KMS-11 (cell line): ENCODE measurements around the gene MMP25.
A peak's percentile ranks its signal among the peaks of the same experiment; 100 is the strongest.

Experiments
- H2AFZ ChIP-seq: fragments of 200-600 bp; sonication (generic); 2 replicates; pipeline ENCODE4 v1.6.1; 2016; ENCODE audit warnings: antibody characterized with exemption, mixed run types, low read depth
- H3K27ac ChIP-seq: fragments of 200-600 bp; sonication (generic); 2 replicates; pipeline ENCODE4 v1.6.1; 2016; ENCODE audit warnings: mild to moderate bottlenecking, mixed run types
- H3K27me3 ChIP-seq: fragments of 200-600 bp; sonication (generic); 2 replicates; pipeline ENCODE4 v1.6.1; 2017; ENCODE audit warnings: mild to moderate bottlenecking, low read depth, mixed run types, moderate library complexity; ENCODE audit not compliant: insufficient read depth
- H3K36me3 ChIP-seq: fragments of 200-600 bp; sonication (generic); 2 replicates; pipeline ENCODE4 v1.6.1; 2017; ENCODE audit warnings: mild to moderate bottlenecking, mixed run types; ENCODE audit not compliant: insufficient read depth
- H3K4me1 ChIP-seq: fragments of 200-600 bp; sonication (generic); 2 replicates; pipeline ENCODE4 v1.6.1; 2016; ENCODE audit warnings: mild to moderate bottlenecking, low read depth, mixed run types; ENCODE audit not compliant: poor library complexity, severe bottlenecking
- H3K4me2 ChIP-seq: fragments of 200-600 bp; sonication (generic); 2 replicates; pipeline ENCODE4 v1.7.0; 2016; ENCODE audit warnings: mild to moderate bottlenecking, mixed run types
- H3K4me3 ChIP-seq: fragments of 200-600 bp; sonication (generic); IDR thresholded peaks from 2 replicates; pipeline ENCODE4 v1.6.1; 2017; ENCODE audit warnings: low read depth, low read length, mixed read lengths; ENCODE audit not compliant: insufficient read depth
- H3K79me2 ChIP-seq: fragments of 200-600 bp; sonication (generic); 2 replicates; pipeline ENCODE4 v1.6.1; 2016; ENCODE audit warnings: low read depth, mixed run types; ENCODE audit not compliant: insufficient read depth
- H3K9ac ChIP-seq: fragments of 200-600 bp; sonication (generic); 2 replicates; pipeline ENCODE4 v1.6.1; 2016; ENCODE audit warnings: mild to moderate bottlenecking, mixed run types
- H4K20me1 ChIP-seq: fragments of 200-600 bp; sonication (generic); 2 replicates; pipeline ENCODE4 v1.6.1; 2016; ENCODE audit warnings: mild to moderate bottlenecking, mixed run types; ENCODE audit not compliant: insufficient read depth
- CTCF ChIP-seq: fragments of 200-600 bp; sonication (generic); conservative IDR thresholded peaks from 2 replicates; pipeline ENCODE4 v1.6.1; 2017; ENCODE audit warnings: low read depth, mild to moderate bottlenecking, antibody characterized with exemption, low read length, moderate library complexity, mixed read lengths

The MMP25 gene

DNA sequence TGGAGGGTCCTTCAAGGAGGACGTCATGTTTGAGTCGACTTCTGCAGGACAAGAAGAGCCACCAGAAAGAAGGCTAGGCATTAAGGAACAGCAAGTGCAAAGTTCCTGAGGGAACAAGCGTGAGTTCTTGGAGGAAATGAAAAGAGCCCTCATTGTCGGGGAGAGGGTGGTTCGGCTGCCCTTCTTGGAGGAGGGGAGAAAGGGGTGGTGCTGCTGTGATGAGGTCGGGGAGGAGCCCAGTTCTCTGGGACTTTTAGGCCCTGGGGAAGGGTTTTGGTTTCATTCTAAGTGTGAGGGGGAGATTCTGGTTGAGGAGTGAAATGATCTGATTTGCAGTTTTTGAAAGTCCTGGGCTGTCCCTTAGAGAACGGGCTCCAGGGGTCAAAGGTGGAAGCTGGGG lies 13.7 kb upstream of the MMP25 start:
- Histone ChIP-seq H4K20me1 (no peaks in the 10 kb centered on the region), H3K27ac (no peak overlapping the region), H2AFZ (no peak overlapping the region), H3K27me3 (peaks cover 90% of the 10 kb centered on the region), H3K9ac (no peak overlapping the region), H3K79me2 (no peaks in the 10 kb centered on the region), H3K4me2 (peak overlapping the region; percentile 63), H3K4me1 (peaks cover 24% of the 10 kb centered on the region), H3K36me3 (no peaks in the 10 kb centered on the region), H3K4me3 (no peak overlapping the region)
- no peak for TF ChIP-seq CTCF

DNA sequence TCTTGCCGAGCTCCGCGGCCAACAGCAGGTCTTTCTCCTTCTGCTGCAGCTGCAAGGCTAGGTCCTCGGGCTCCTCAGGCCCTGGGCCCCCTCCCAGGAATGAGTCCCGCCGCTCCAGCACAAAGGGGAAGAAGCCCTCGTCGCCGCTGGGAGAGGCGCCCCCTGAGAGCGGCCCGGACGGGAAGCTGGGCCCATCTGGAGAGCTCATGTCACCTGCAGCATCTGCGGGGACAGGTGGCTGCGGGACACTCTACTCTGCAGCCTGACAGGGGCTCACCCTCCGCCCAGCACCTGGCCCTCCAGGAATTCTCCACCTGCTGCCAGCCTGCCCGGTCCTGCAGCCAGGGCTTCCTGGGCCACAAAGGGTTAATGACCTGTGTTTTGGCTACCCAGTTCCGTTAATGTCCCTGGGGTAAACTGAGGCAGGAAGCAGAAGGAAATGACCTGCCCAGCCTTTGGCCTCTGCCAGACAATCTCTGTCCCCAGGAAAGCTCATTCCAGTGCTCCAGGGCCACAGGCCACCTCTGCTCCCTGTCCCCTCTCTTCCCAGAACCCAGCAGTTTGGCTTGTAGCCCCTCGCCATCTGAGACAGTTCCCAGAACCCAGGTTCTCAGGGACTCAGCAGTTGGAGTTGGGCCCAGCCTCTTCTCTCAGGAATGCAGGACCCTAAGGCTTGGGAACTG lies 10.9 kb upstream of the MMP25 start:
- no peak overlapping the region for H2AFZ ChIP-seq
- no peak overlapping the region for H3K4me3 ChIP-seq
- no peak overlapping the region; the same call in 1 of the 2 replicates for H3K4me2 ChIP-seq
- H3K4me1 ChIP-seq: peaks cover 21% of the 10 kb centered on the region
- H3K27me3 ChIP-seq: peaks cover 97% of the 10 kb centered on the region
- H3K36me3 ChIP-seq: no peaks in the 10 kb centered on the region
- H3K79me2 ChIP-seq: no peaks in the 10 kb centered on the region
- TF ChIP-seq CTCF: no peak
- no peak overlapping the region for H3K9ac ChIP-seq
- H3K27ac ChIP-seq: no peak overlapping the region
- no peaks in the 10 kb centered on the region for H4K20me1 ChIP-seq

GRCh38 chr16:3035972-3036725 lies 10.2 kb upstream of the MMP25 start:
- no peaks in the 10 kb centered on the region for H3K79me2 ChIP-seq
- no peak overlapping the region for H3K9ac ChIP-seq

GRCh38 chr16:3036726-3037315 lies 9.5 kb upstream of the MMP25 start, which contains the start of gene BICDL2:
TSS of gene BICDL2 (minus strand) at chr16:3036944. CDS start at chr16:3035496, 1,448 bp downstream.
- no peaks in the 10 kb centered on the region for H3K36me3 ChIP-seq
- no peak within 1 kb of the TSS for H2AFZ ChIP-seq
- H4K20me1 ChIP-seq: no peaks in the 10 kb centered on the region
- H3K27me3 ChIP-seq: peaks cover 92% of the 10 kb centered on the region
- H3K4me3 ChIP-seq: no peak within 1 kb of the TSS
- H3K9ac ChIP-seq: no peak within 1 kb of the TSS
- peaks cover 21% of the 10 kb centered on the region for H3K4me1 ChIP-seq
- TF ChIP-seq CTCF: no peak
- H3K27ac ChIP-seq: no peak within 1 kb of the TSS
- peak within 1 kb of the TSS; percentile 27; the same call in 1 of the 2 replicates for H3K4me2 ChIP-seq
- no peaks in the 10 kb centered on the region for H3K79me2 ChIP-seq

More at GRCh38 chr16:3035972-3036725, 10.2 kb upstream of the MMP25 start:
- Histone ChIP-seq H3K4me1 (peaks cover 21% of the 10 kb centered on the region), H3K27me3 (peaks cover 97% of the 10 kb centered on the region), H3K27ac (no peak overlapping the region), H3K4me2 (peak overlapping the region; percentile 27; the same call in 1 of the 2 replicates), H4K20me1 (no peaks in the 10 kb centered on the region), H3K4me3 (no peak overlapping the region), H2AFZ (no peak overlapping the region), H3K36me3 (no peaks in the 10 kb centered on the region)
- TF ChIP-seq CTCF: no peak
